ENCODE data around the gene ATP8A1.

GRCh38 chr4:42377497-42377896 is 279.4 kb downstream of the ATP8A1 start:
- TF ChIP-seq POLR2A (IDR thresholded peaks at IDR 0.05) (no peak), CTCF (IDR thresholded peaks at IDR 0.05) (no peak), EP300 (IDR thresholded peaks at IDR 0.05) (no peak), POLR2AphosphoS5 (IDR thresholded peaks at IDR 0.05) (no peak)

Measured in upper lobe of left lung (tissue), 4 donors.